Superior temporal gyrus (tissue), 1 donor: Measurements from ENCODE around the gene RASAL2.
A peak's percentile ranks its signal among the peaks of the same experiment; 100 is the strongest.

Source experiments
- DNase-seq: peaks from one replicate; pipeline ENCODE4 v3.0.0-alpha.2; 2016; ENCODE audit errors: extremely low spot score

The RASAL2 gene

DNA sequence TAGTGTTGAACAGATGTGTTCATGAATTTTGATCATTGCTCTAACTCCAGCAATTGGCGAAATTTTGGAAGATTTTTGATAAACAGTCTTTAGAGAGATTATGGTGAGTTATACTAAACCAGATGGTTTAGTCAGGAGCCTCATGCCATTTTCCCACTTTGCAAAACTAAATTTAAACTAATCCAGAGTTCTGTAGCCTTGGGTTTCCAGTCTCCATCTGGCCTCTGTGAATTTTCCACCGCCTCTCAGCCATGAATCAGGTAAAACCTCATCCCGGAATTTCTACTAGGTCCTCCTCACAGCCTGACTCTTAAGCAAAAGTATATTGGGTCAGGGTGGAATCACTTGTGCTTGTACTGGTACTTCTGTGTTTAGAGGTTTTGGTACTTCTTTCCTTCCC, 358.1 kb downstream of the RASAL2 start:
- peak; percentile 48 for DNase-seq

DNA sequence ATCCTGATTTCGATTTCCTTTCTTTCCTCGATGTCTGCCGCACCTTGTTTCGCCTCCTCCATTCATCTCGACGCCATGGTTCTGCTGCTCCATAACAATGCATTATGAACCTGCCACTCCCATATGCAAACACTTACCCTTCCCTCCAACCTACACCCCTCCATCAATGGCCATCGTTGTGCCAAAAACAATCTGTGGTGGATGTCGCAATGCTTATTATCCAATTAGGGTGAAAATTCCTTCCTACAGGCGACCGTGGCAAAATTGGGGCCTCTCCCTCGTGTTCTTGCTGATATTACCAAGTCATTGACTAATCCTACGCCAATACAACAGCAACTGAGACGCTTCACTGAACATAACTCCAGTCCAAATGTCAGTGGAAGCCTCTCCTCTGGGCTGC, 362.6 kb downstream of the RASAL2 start:
- no peak for DNase-seq

DNA sequence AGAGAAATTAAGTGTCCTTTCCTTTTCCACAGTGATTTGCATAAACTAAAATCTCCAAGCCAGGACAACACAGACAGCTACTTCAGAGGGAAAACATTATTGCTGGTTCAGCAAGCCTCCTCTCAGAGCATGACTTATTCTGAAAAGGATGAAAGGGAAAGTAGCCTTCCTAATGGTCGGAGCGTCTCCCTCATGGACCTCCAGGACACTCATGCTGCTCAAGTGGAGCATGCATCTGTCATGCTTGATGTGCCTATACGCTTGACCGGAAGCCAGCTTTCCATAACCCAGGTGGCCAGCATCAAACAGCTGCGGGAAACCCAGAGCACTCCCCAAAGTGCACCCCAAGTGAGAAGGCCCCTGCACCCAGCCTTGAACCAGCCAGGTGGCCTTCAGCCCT, 363.7 kb downstream of the RASAL2 start:
- DNase-seq = no peak

DNA sequence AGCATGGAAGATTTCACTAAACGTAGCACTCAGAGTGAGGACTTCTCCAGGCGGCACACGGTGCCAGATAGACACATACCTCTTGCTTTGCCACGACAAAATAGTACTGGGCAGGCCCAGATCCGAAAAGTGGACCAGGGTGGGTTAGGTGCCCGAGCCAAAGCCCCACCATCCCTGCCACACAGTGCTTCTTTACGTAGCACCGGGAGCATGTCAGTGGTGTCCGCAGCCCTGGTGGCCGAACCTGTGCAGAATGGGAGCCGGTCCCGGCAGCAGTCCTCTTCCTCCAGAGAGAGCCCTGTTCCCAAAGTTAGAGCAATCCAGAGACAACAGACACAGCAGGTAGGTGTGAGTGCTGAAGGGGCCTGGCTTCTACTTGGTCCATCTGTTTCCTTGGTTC, 364.3 kb downstream of the RASAL2 start:
- DNase-seq = no peak

DNA sequence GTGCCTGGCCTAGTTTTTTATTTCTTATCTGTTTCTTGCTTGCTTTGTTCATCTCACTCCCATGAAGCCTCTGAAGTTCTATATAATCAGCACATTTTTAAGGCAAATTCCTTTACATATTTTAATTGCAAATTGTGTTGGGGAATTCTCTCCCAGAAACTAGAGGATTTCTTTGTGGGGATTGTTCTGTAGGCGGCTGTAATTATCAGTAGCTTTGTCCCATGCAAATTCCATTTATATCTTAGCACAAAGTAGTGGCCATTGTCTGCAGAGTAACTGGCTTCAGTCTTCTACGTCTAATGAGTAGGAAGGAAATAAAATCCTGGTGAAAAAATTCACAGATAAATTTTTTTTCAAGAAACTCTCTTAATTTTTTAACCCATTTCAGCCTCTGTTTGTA, 367.2 kb downstream of the RASAL2 start:
- DNase-seq = no peak

DNA sequence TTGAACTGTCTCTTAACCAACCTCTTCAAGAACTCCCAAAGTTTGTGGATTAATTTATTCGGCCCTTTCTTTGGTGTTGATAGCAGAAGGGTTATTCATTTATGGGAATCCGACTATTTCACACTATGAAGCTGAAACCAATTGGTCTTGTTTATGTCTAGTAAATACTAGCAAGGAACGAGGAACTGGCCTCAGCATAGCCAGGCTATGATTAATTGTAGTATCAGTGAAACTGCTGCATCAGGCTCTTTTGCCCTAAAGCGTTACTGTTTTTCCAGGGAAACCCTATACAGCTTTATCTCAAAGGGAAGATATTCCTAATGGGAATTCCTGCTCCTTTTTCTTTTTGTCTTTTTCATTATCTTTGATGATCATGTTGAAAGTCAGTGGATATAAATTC, 367.8 kb downstream of the RASAL2 start:
- no peak for DNase-seq

DNA sequence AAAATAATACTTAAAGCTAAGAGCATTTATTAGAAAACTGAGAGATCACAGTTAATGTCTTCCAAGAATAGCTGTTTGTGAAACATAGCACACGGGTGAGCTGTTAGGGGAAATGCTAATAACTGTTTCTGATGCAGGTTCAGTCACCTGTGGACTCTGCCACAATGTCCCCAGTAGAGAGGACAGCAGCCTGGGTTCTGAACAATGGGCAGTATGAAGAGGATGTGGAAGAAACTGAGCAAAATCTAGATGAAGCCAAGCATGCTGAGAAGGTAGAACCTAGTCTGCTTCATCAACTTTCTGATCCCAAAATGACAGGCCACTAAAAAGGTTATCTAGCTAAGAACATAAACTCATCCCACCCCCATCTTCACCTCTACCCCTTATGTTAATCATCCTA, 370.2 kb downstream of the RASAL2 start:
- no peak for DNase-seq

DNA sequence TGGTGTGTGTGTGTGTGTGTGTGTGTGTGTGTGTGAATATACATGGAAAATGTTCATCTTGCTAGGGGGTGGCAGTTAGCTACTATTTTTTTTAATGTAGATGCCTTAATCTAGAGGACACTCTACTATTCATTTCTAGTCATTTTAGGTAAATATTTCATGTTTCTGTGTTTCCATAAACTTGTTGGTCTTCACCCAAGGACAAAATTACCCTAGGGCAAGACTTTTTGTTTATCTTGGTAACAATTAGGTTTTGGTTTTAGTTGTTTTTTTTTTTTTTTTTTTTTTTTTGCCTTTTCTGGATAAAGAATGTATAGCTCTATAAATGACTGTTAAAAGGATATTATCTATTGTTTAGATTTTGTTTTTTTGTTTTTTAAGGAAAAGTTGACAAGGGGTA, 370.7 kb downstream of the RASAL2 start:
- no peak for DNase-seq

DNA sequence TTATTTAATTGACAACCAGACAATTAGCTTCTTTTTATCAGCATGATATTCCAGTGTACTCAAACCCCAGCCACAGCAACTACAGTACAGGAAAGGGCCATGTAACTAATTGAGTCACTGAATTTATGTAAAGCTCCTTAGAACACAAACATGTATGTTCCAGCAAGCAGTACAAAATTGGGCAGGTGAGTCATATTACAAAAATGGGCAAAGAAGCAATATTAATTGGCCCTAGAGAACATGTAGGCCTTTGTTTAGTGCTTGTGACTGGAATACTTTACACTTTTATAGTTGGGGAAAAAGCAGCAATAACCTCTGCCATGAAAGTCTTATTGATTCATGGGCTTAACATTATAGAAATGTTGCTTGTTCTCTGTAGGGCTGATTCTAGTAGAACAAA, 371.1 kb downstream of the RASAL2 start:
- no peak for DNase-seq

DNA sequence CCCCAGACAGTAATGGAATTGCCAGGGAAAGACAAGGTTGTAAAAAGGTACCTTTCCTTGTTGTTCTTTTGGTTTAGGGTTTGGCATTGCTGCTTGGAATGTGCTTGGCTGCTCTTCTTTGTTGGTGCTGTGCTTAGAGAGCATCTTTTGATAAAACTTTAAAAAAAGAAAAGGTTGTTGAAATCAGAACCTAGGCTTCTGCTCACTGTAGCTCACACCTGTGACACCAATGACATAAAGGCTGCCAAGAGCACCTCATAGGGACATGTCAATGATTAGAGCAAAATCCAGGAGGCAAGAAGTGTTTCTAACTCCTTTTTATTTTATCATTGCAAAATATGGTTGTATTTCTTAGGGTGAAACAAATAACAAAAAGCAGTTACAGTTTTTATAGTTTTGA, 373.9 kb downstream of the RASAL2 start:
- DNase-seq = no peak

DNA sequence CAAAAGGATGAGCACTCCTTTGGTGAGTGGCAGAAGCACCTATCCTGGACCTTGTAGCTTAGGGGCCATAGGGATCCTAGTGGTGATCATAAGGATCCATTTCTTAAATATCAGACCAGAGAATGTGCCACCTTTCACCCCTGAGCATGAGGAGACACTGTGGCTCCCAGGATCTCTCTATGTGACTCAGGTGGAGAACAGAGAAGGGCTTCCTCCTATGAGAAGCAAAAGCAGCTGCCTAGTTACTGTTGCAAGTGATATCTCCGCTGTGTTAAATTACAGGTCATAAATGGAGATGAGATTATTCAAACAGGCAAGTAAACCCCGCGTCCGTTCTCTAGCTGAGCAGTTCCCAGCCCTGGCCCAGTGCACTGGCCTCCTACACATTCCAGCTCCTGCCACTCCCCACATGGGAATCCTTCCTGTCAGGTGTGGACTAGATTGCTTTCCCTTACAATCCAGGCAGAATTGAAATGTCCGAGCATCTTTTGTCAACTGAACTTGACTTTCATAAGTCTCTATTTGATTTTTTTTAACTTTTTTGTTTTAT, 376.6 kb downstream of the RASAL2 start:
- DNase-seq = no peak

DNA sequence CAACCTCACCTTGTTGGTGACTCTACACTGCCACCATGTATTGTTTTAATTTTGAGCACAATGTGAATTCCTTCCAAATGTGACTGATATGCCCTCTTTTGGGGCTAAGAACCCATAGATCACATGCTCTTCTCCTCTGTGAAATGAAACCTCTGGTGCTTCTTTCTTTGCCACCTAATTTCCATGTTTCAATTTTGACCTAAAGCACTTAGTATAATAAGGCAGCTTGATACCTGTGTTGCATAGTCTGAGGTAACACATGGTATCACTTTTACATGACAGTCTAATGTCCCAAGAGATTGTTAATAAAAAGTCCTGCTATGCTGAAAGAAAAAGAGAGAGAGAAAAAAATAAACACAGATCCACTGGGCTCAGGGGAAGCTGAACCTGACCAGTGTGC, 378.6 kb downstream of the RASAL2 start:
- no peak for DNase-seq

DNA sequence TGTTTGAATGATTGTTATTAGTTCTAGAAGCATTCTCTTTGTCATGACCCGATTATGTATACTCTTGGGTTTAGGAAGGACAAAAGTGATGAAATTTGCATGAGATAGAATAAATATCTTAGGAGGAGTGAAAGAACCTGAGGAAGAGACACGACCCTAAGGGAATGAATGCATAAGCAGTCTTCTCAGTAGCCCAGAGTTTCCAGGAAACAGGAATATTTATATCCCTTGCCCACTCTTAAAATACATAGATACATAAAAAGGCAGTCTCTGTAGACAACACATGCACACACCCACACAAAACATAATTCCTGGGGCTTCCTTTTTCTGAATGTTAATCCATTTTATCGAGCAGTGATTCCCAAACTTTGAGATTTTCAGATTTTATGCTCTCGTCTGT, 383.5 kb downstream of the RASAL2 start:
- no peak for DNase-seq

DNA sequence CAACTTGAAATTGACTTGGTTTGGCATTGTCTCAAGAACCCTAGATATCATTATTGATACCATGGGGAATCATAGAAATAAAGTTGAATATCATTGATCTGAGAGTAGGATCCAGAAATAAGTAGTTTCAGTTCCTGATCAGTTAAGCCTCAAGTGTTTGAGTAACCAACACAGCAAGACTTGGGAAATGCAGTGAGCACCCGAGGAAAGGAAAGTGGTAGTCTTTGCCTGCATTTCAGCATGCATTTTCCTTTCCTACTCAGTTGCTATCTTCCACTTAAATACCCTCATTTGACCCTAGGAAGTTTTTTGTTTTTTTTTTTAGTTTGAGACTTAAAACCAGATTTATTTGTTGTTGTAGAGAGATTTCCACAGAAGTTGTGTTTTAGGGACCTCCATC, 383.9 kb downstream of the RASAL2 start:
- no peak for DNase-seq

DNA sequence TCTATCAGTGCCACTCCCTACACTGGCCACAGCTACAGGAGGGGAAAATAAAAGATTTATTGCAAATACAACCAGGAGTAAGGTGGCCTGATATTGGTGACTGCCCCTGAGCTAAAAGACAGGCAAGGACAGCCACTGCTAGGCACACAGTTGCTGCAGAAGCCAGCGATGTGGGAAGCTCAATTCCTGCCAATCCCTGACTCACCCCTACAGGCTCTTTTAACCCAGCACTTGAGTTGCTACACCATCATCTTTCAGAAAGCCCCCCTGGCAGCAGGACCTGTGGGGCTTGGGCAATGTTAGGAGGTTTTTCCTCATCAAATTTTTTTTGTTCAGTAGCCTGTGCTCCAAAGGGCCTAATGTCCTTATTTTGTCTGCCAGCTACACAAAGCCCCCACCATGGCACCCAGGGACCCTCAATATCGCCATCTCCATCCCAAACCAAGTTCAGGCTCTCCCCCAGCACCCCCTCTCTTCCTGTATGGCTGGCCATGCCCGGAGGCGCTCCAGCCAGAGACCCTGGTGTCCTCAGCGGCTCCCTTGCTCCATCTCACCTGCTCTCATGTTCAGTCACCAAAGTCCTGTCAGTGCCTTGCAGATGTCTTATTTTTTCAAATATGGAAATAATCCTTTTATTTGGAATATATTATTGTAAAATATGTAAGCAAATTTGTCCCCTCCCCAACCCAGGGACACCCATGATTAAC, 389.5 kb downstream of the RASAL2 start:
- no peak for DNase-seq

DNA sequence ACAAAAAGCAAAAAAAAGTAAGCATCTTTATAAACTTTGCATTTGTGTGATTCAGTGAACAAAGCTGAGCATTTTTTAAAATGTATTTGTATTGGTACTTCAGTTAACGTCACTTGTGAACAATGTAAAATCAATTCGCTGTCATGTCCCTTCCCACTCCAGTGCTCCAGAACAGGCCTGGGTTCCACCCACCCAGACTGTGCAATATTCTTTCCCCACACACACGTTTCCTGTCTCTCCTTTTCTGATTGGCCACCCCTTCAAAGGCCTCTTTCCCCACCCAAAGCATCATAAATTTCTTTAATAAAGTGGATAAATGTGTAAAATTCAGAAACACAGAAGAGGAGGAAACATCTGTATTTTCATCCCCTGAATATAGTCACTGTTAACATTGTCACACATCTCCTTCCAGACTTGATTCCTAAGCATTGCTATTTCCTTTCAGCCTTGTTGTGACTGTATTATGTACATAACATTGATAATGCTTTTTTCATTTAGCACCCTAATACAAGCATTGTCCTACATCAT, 390.9 kb downstream of the RASAL2 start:
- no peak for DNase-seq

DNA sequence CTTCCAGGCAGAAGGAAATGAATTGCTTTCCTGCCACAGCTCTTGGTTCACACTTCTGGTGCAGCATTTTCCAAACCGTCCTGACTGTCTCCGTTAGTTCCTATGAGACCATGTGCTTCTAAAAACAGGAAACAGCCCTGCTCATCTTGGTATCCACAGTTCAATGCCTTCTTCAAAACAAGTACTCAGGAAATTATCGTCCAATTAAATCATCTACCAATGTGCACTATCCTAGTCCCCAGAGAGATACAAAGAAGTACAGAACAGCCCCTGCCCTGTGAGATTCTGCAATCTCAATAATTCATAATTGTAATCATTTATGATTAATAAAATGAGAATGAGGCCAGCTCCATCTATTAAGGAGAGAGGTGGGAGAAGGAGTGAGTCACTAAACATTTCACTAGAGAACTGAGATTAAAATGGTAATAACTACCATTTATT, 391.7 kb downstream of the RASAL2 start:
- no peak for DNase-seq

DNA sequence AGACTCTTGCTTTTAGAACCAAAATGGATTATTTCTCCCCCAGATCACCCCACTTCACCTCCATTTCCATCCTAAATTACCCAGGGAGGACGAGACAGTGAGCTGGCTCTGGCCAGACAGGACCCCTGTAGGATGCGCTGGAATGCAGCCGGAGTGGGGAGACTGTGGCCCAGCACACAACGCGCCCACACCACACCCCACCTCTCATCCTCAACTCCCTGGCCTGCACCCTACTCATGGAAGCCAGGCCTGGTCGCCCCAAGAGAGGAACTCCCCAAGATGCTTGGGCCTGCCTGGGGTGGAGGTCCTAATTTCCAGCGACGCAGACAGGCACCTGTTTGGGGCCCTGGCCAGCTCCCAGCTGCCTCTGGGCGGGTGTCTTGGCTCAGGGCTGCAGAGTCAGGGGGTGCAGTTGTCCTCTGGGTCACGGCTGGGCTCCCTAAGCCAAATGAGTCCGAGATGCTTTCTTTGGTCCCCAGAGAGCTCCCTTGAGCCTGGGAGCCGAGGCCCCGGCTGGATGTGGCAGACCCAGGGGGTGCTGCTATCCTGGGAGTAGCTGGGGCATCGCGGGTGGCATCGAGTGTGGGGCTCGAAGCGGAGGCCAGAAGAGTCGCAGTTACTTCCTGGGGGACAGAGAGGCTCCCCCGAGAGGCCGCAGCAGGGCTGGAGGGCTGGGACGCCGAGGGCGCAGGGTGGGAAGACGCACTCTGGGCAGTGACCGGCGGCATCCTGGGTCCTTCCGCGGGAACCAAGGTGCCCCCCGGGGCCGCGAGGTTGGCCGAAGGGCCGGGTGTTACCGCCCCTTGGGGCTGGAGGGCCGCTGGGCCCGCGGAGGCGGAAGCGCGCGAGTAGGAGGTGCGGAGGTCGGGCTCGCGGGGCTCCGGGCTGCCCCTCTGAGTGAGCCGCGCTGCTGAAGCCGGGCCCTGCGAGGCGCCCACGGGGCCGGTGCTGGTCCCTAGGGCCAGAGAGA, 392.5 kb downstream of the RASAL2 start:
- no peak for DNase-seq

DNA sequence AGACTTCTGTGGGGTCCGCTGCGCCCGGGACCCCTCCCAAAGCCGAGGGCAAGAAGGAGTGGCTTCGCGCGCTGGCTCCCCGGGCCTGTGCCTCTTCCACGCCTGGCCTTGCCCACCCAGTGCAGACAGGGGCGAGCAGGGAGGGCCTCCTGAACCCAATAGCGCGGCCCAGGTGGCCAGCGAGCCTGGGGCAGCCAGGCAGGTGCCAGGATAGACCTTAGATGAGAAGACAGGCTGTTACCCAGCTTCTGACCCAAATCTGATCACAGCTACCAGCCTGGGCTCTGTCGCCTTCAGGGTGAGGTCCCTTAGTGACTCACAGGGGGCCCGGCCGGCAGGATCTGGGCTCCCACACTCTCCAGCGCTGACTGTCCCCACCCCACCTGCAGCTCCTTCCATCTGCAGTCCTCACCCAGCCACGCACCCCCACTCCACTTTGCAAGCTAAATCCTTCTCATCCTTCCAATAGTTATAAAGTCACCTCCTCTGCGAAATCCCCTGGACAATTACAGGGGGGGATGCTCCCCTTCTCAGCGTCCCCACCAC, 393.2 kb downstream of the RASAL2 start:
- DNase-seq = no peak

DNA sequence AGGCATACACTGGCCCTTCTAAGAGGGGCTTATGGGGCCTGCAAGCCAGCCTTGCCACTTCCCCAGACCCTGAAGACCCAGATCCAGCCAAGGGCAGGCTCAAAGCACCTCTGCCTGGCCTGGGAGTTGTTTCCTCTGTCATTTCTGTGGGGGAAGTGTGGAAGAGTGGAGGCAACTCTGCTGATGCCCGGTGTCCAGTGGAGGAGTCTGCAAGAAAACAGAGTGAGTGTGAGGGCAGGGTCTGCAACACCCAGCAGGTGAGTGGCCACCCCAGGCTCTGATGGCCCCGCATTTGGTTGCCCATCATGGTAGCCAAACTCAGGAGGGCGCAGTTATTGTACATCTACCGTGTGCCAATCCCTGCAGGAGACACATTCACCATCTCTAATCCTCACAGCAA, 394.5 kb downstream of the RASAL2 start:
- DNase-seq = no peak

DNA sequence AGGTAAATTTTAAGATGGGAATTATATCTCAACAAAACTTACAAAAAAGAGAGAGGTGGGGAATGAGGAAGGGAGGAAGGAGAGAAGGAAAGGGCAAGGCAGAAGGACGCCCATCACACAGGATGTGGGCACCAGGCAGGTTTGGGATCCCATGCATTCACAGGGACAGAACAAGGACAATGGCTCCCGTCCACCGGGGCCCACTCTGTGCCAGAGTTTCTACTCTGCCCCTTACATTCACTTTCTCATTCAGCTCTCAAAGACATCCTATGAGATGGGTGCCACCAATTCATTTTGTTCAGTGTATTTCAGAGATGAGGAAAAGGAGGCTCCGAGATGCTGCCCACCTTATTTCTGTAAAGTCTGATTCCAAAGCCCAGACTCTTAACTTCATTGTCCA, 395.5 kb downstream of the RASAL2 start:
- DNase-seq = no peak

DNA sequence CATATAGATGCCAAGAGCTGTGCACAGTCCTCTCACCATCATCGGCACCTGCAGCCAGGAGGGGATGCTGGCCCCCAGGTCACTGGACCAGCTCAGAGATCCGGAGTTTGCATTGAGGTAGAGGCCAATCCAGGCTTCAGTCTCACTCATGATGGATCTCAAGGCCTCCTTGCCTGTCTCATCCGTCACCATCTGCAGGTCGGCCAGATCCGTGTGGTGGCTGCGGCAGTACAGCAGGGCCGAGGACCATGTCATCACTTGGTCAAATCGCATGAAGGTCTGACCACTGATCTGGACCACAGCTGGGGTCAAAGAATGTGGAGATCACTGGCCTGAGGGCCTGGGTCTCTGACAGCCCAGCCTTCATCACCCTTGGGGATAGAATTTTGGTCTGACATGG, 396.2 kb downstream of the RASAL2 start:
- no peak for DNase-seq
